ENCODE measurements around the gene WNT5B.
"Not testable (repeated sequence)": the region's sequence is repeated elsewhere in the genome, so short reads cannot be mapped to it uniquely, and the experiment has no call there.

Gene WNT5B

DNA sequence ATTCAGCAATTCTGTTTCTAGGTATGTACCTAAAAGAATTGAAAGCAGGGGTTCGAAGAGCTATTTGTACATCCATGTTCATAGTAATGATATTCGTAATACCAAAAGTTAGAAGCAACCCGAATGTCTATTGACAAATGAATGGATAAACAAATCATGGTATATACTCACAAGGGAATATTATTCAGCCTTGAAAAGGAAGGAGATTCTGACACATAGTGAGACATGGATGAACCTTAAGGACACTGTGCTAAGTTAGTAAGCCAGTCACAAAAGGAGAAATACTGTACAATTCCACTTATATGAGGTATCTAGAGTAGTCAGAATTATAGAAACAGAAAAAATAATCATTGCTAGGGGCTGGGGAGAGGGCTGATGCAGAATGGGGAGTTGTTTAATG, 30.3 kb upstream of the WNT5B start:
- DNase-seq (ENCODE audit: low spot score): no peak

DNA sequence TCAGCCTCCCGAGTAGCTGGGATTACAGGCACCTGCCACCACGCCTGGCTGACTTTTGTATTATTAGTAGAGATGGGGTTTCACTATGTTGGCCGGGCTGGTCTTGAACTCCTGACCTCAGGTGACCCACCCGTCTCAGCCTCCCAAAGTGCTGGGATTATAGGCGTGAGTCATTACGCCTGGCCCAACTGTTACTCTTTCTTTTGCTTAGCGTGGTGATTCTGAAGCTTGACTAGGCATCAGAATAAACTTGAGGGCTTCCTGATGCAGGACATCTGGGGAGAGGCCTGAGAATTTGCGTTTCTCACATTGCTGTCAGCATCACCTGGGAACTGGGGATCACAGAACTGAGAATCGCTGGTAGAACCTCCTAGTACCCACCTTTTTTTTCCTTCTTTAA, 26.3 kb upstream of the WNT5B start:
- not testable (repeated sequence) for DNase-seq (ENCODE audit: low spot score)

DNA sequence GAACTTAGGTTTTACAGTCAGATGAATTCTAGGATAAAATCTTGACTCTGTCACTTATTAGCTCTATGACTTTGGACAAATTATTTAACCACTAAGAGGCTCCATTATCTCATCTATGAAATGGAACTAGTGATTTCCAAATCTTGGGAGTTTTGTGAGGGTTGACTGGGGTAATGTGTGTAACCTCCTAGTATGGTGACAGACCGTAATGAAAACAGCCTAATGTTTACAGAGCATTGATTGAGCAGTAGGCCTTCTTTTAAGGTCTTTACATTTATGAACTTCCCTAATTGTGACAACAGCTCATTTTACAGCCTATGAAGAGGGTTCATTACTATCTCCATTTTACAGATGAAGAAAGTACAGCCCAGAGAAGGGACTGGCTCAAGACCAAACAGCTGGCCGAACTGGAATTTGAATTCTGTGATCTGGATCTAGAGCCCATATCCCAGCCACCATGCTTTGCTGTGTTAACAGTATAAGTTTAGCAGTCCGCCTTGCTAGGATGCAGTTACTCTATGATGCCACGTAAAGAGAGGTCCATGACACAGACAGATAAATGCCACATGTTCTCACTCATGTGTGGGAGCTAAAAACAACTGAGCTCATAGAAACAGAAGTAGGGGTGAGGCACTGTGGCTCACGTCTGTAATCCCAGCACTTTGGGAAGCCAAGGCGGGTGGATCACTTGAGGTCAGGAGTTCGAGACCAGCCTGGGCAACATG, 25.6 kb upstream of the WNT5B start:
- no peak for DNase-seq (ENCODE audit: low spot score)

DNA sequence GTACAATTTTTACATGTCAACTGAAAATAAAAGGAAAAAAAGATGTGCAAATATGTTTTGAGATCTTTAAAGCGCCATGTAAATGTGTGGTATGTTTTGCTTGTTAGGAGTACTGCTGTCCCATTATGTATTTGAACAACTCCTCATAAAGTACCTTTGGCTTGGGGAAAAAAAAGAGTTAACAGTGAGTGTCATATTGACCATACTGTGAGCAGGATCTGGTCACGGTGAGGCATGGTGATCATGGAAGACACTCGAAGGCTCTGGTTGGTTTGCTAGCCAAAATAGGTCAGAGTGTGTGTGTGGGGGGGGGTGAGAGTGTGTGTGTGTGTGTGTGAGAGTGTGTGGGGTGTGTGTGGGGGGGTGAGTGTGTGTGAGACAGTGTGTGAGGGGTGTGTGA, 24.6 kb upstream of the WNT5B start:
- no peak for DNase-seq (ENCODE audit: low spot score)

GRCh38 chr12:1605129-1606020, 23.7 kb upstream of the WNT5B start:
- DNase-seq (ENCODE audit: low spot score): peak; percentile 55

- peak; percentile 37 for DNase-seq (ENCODE audit: low spot score)
Measured at GRCh38 chr12:1606021-1606622, 22.9 kb upstream of the WNT5B start.

GRCh38 chr12:1607940-1608712, 20.9 kb upstream of the WNT5B start:
- no peak for DNase-seq (ENCODE audit: low spot score)

- DNase-seq (ENCODE audit: low spot score): no peak
Measured at GRCh38 chr12:1608713-1609119, 20.3 kb upstream of the WNT5B start.

DNA sequence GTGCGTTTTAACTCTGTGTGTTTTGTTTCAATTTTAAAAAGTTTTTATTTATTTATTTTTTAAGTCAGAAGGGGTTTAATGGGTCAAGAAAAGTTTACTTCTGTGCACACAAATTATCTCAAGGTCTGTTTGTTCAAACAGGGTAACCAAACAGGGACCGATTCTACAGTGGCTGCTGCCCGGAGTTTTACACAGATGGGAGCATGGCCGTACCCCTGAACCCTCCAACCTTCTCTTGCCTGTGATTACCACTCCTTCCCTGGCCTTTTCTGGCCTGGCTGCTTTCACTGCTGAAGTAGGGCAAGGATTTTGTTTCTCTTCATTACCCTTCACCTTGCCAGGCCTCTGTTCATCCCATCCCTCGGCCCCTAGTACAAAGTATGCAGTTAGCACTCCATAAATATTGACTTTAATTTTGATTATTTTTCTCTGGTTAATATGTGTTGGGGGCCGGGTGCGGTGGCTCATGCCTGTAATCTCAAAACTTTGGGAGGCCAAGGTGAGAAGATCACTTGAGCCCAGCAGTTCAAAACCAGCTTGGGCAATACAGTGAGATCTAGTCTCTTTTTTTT, 18.9 kb upstream of the WNT5B start:
- DNase-seq (ENCODE audit: low spot score): no peak

DNA sequence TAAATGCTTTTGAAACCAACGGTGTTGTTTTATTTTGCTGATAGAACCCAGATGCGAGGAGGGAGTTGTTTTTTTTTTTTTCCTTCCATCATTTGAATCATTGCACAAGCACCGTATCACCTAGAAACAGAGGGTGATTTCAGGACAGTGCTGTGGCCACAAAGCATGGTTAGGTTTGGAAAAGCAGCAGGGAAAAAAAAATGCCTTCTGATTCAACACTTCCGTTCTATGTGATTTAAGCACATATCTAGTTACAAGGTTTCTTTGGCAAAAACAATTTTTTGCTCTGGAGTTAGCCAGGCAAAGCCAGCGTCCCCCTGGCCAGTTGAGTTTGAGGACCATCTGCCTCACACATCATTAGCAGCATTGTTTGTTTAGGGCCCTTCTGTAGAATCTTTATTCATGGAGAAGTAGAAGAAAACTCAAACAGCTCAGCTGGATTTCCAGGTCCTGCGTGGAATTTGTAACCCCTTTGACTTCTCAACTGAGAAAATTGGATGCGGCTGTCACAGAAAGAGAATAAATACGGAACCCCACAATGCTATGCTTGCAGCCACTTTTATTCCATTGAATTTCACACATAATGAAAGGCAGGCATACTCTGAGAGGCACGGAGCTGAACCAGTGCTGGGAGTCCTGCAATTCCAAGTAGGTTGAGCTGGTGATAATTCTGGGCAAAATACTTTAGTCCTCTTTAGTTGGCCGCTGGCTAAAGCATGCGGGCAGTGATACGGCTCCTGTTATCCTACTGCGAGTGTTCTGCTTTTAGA, 17.0 kb upstream of the WNT5B start:
- DNase-seq (ENCODE audit: low spot score): no peak

- DNase-seq (ENCODE audit: low spot score): no peak
Measured at GRCh38 chr12:1613860-1614259, 15.2 kb upstream of the WNT5B start.

GRCh38 chr12:1614360-1614759, 14.7 kb upstream of the WNT5B start:
- no peak for DNase-seq (ENCODE audit: low spot score)

- DNase-seq (ENCODE audit: low spot score): no peak
Measured at GRCh38 chr12:1616233-1617066, 12.6 kb upstream of the WNT5B start.

- DNase-seq (ENCODE audit: low spot score): no peak
Measured at GRCh38 chr12:1618489-1618888, 10.5 kb upstream of the WNT5B start.

- DNase-seq (ENCODE audit: low spot score): no peak
Measured at GRCh38 chr12:1619159-1619558, 9.9 kb upstream of the WNT5B start.

DNA sequence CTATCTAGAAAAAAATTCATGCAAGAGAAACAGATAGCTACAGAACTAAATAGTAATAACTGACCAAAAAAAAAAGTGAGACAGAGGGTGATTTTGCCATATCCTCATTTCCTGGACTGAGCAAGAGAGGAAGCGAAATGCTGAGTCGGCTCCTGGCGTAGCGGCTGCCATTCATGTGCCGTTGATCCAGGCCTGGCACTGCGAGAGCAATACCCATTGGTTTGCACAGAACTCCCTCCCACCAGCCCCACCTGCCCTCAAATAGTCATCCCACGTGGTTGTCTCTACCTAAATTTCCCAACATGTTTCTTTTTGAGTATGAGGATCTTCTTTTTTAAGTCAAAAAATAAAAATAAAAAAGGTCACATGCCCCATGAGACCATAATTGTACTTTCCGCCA, 9.4 kb upstream of the WNT5B start:
- DNase-seq (ENCODE audit: low spot score): no peak

GRCh38 chr12:1620092-1620491, 8.9 kb upstream of the WNT5B start:
- DNase-seq (ENCODE audit: low spot score): no peak

- DNase-seq (ENCODE audit: low spot score): no peak
Measured at GRCh38 chr12:1622406-1622805, 6.6 kb upstream of the WNT5B start.

GRCh38 chr12:1629338-1630132, 504 bp downstream of the WNT5B start:
- DNase-seq (ENCODE audit: low spot score): peak; percentile 63
